ENCODE results near the gene CMTM8. TPM values are rescaled to one million over a fixed set of nuclear protein-coding genes. Genes with fewer than 3 reads are reported as not detected.

CMTM8 gene
- total and polyA plus RNA-seq, 2 of the 8 experiments (the other 6 are each of a cell fraction or from before 2014, with no cell fraction given) = 10.5 to 22.4 TPM

GRCh38 chr3:32398531-32398930 lies 160.1 kb downstream of the CMTM8 start:
- FAIRE-seq (no peak), DNase-seq (ENCODE audit: low read depth in 1 of 2, low spot score in 2 of 2) (no peak)
- POLR2A ChIA-PET (ENCODE audit: partially characterized antibody) = interaction anchor here (1.5 kb wide), 1 partner anchor 25 kb away, joined by 3 read pairs; no protein-coding TSS in a partner anchor
- Histone ChIP-seq H3K14ac (ENCODE audit: insufficient read length) (no peak overlapping the region), H3K79me1 (ENCODE audit: low read depth, low read length) (peaks cover 4% of the 10 kb centered on the region; the same call in 1 of the 2 replicates), H2BK5ac (ENCODE audit: low read depth, low read length) (no peak overlapping the region), H2AK5ac (ENCODE audit: low read depth, low read length) (no peak overlapping the region), H3K9ac (replicated peaks in 1 of 4; ENCODE audit: extremely low read depth in 1 of 4, low read depth in 3 of 4, low read length in 3 of 4) (no peak overlapping the region), H3K4ac (replicated peaks; ENCODE audit: insufficient read length, low read depth, low read length) (no peak overlapping the region), H3K23me2 (ENCODE audit: low read depth, low read length) (no peaks in the 10 kb centered on the region; the same call in 1 of the 2 replicates), H2BK20ac (ENCODE audit: low read length) (no peak overlapping the region), H3K4me1 (replicated peaks in 1 of 4; ENCODE audit: control insufficient read depth in 3 of 4, insufficient read depth in 4 of 4, low read length in 3 of 4) (peaks cover 0 to 5% (median 2%) of the 10 kb centered on the region in 4 experiments; a peak in 5 of 7 replicates), H3K23ac (ENCODE audit: insufficient read length) (no peak overlapping the region), H4K8ac (ENCODE audit: extremely low read depth, insufficient read depth, low read length) (no peak overlapping the region), H3K56ac (replicated peaks; ENCODE audit: insufficient read length, low read depth, low read length) (no peak overlapping the region), H4K20me1 (replicated peaks in 1 of 2; ENCODE audit: control insufficient read depth in 1 of 2, insufficient read depth in 2 of 2, low read length in 2 of 2) (peaks cover 2% of the 10 kb centered on the region in 2 experiments), H2BK12ac (ENCODE audit: low read depth, low read length) (no peak overlapping the region), H2AFZ (ENCODE audit: low read length) (no peak overlapping the region), H3K36me3 (ENCODE audit: control insufficient read depth in 2 of 4, insufficient read depth in 4 of 4, low read length in 3 of 4) (no peaks in the 10 kb centered on the region), H4K91ac (replicated peaks; ENCODE audit: insufficient read length, low read length) (no peak overlapping the region), H3K4me3 (ENCODE audit: extremely low read depth in 1 of 4, insufficient read depth in 2 of 4, low read depth in 3 of 4, low read length in 4 of 4) (no peak overlapping the region), H3K4me2 (ENCODE audit: insufficient read depth in 1 of 2, low read depth in 2 of 2, low read length in 2 of 2) (no peak overlapping the region), H3K9me3 (ENCODE audit: insufficient read depth in 2 of 2, low read depth in 1 of 2, low read length in 1 of 2) (no peaks in the 10 kb centered on the region), H2BK15ac (ENCODE audit: low read length) (no peak overlapping the region), H3K18ac (ENCODE audit: extremely low read depth, low read length) (no peak overlapping the region), H4K5ac (ENCODE audit: insufficient read length, low read depth, low read length) (no peak overlapping the region), H3K79me2 (ENCODE audit: control insufficient read depth in 1 of 2, insufficient read depth in 2 of 2, low read length in 2 of 2) (peaks cover 0 to 42% of the 10 kb centered on the region in 2 experiments; a peak in 3 of 4 replicates), H2BK120ac (replicated peaks; ENCODE audit: low read depth, low read length) (no peak overlapping the region), H3K27ac (ENCODE audit: low read depth, low read length) (no peak overlapping the region), H3K27me3 (replicated peaks in 1 of 4; ENCODE audit: control insufficient read depth in 3 of 4, extremely low read depth in 1 of 4, insufficient read depth in 3 of 4, low read length in 3 of 4) (no peaks in the 10 kb centered on the region)
- CTCF ChIA-PET (ENCODE audit: partially characterized antibody) = interaction anchor here (0.6 to 12.8 kb wide), 11 partner anchors 10 to 76 kb away, joined by 3 to 121 read pairs (median 3); no protein-coding TSS in a partner anchor
- WGBS, 2 experiments (ENCODE audit: extremely low coverage in 1 of 2, insufficient coverage in 1 of 2, insufficient read length in 1 of 2, insufficient replicate concordance in 2 of 2, low coverage in 1 of 2, low lambda C conversion rate in 2 of 2, missing lambda C conversion rate in 1 of 2) = 90% methylated on average over 10 of the region's 10 CpGs; no CpG with 5 or more reads in 1 of the 2 experiments
- TF ChIP-seq POU5F1 (IDR thresholded peaks at IDR 0.05; ENCODE audit: low read depth, low read length) (no peak), CBX8 (IDR thresholded peaks at IDR 0.05; ENCODE audit: borderline replicate concordance, low read depth, low read length) (no peak), SP4 (IDR thresholded peaks at IDR 0.05; ENCODE audit: low read length) (no peak), SIN3A (conservative IDR thresholded peaks at IDR 0.05 in 1 of 2, IDR thresholded peaks at IDR 0.05 in 1 of 2; ENCODE audit: low read depth in 1 of 2, low read length in 2 of 2) (no peak), RFX5 (IDR thresholded peaks at IDR 0.05; ENCODE audit: borderline replicate concordance, low read depth, low read length) (no peak), TBP (IDR thresholded peaks at IDR 0.05; ENCODE audit: low read depth, low read length) (no peak), TCF12 (IDR thresholded peaks at IDR 0.05; ENCODE audit: low read depth, low read length) (no peak), ZNF274 (IDR thresholded peaks at IDR 0.05; ENCODE audit: borderline replicate concordance, extremely low read depth, low read length) (no peak), BACH1 (IDR thresholded peaks at IDR 0.05; ENCODE audit: low read length) (no peak), SRF (IDR thresholded peaks at IDR 0.05; ENCODE audit: low read depth, low read length) (no peak), SP1 (IDR thresholded peaks at IDR 0.05; ENCODE audit: low read depth, low read length) (no peak), SIRT6 (IDR thresholded peaks at IDR 0.05; ENCODE audit: low read length) (no peak)
- TF ChIP-seq, protein P1, sequence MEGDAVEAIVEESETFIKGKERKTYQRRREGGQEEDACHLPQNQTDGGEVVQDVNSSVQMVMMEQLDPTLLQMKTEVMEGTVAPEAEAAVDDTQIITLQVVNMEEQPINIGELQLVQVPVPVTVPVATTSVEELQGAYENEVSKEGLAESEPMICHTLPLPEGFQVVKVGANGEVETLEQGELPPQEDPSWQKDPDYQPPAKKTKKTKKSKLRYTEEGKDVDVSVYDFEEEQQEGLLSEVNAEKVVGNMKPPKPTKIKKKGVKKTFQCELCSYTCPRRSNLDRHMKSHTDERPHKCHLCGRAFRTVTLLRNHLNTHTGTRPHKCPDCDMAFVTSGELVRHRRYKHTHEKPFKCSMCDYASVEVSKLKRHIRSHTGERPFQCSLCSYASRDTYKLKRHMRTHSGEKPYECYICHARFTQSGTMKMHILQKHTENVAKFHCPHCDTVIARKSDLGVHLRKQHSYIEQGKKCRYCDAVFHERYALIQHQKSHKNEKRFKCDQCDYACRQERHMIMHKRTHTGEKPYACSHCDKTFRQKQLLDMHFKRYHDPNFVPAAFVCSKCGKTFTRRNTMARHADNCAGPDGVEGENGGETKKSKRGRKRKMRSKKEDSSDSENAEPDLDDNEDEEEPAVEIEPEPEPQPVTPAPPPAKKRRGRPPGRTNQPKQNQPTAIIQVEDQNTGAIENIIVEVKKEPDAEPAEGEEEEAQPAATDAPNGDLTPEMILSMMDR (IDR thresholded peaks at IDR 0.05; ENCODE audit: control extremely low read depth in 1 of 3, insufficient read depth in 1 of 3, low read depth in 1 of 3, low read length in 3 of 3) = no peak
